Heart right ventricle (tissue), 16 donors: ENCODE data around the gene TOX2. TPM values are rescaled to one million over a fixed set of nuclear protein-coding genes. Genes with fewer than 3 reads are reported as not detected.

Experiments used
- ATAC-seq, 8 donors: fragments of 200-7000 bp; cut with Tn5 transposase; one replicate each; pipeline ENCODE4 v1.9.1; 2020; ENCODE audit warnings: mild to moderate bottlenecking in 8 of 8, moderate library complexity in 8 of 8, moderate number of reproducible peaks in 1 of 8
- DNase-seq, 2 donors: peaks; one replicate each; pipeline ENCODE4 v3.0.0-alpha.2; 2020
- H3K27ac ChIP-seq, 10 donors: fragments of 200-600 bp; sonication (generic) in 2 of 10; one replicate each; pipeline versions ENCODE4 v1.5.0 to v1.8.0; 2020 to 2022; ENCODE audit warnings: mild to moderate bottlenecking in 3 of 10
- H3K27me3 ChIP-seq, 7 donors: fragments of 200-600 bp; one replicate each; pipeline ENCODE4 v1.8.0; 2021 to 2022; ENCODE audit warnings: mild to moderate bottlenecking in 2 of 7
- H3K36me3 ChIP-seq, 9 donors: fragments of 200-600 bp; sonication (generic) in 1 of 9; one replicate each; pipeline versions ENCODE4 v1.5.0 to v1.8.0; 2020 to 2022; ENCODE audit warnings: mild to moderate bottlenecking in 2 of 9
- H3K4me1 ChIP-seq, 9 donors: fragments of 200-600 bp; sonication (generic) in 1 of 9; one replicate each; pipeline versions ENCODE4 v1.5.0 to v1.8.0; 2020 to 2022; ENCODE audit warnings: mild to moderate bottlenecking in 4 of 9
- H3K4me3 ChIP-seq, 10 donors: fragments of 200-600 bp; sonication (generic) in 2 of 10; one replicate each; pipeline versions ENCODE4 v1.5.0 to v1.8.0; 2020 to 2022; ENCODE audit warnings: mild to moderate bottlenecking in 7 of 10, moderate library complexity in 2 of 10
- H3K9me3 ChIP-seq, 11 donors: fragments of 200-600 bp in 10 of 11; sonication (generic) in 2 of 11; one replicate each; pipeline versions ENCODE4 v1.5.0 to v1.8.0; 2013 to 2022; ENCODE audit warnings: mild to moderate bottlenecking in 2 of 11, control low read depth in 1 of 11, moderate library complexity in 1 of 11
- CTCF ChIP-seq, 9 donors: fragments of 200-600 bp; sonication (generic) in 2 of 9; IDR thresholded peaks; one replicate each; pipeline versions ENCODE4 v1.5.0 to v1.8.0; 2021 to 2022; ENCODE audit warnings: antibody characterized with exemption in 9 of 9, mild to moderate bottlenecking in 5 of 9, moderate library complexity in 1 of 9
- WGBS, 2 donors: extraction: QIAGEN DNeasy Blood & Tissue Kit; methylation state at CpG; one replicate each; pipeline ENCODE4 v1.1.7; 2013; ENCODE audit warnings: inconsistent platforms in 1 of 2; 5-methylcytosine and 5-hydroxymethylcytosine counted together
- intact Hi-C, 10 donors: fragments of 100-400 bp; cut with DNase I; formaldehyde crosslinking; loops; one replicate each; pipeline versions ENCODE4 v1.11.1 to v1.14.2; 2022
- polyA plus RNA-seq, 2 donors: library from polyadenylated mRNA; stranded (reverse); fragments of 200-250 nt; gene quantifications; one replicate each; pipeline ENCODE4 v1.2.3, GENCODE V29; 2013
- total RNA-seq, 10 donors: library from RNA; stranded (reverse); fragmentation: NEBNext Ultra II Directional in 3 of 10; extraction: Animal tissue kit (Norgen Biotek cat#: 25700) in 3 of 10; gene quantifications; one replicate each; pipeline versions ENCODE4 v1.2.1 to v1.2.4, GENCODE V29; 2021 to 2023
- donor health status: Arrhythmogenic right ventricular cardiomyopathy.
- donor health status: ischemic (EF 13 %, LVEDD 7.1; RV severe dilation, severe dysfunction).
- donor health status: healthy with polysubstance abuse.
- donor health status: DM: no; HTN: yes; CAD: no.
- donor health status: DM: no; HTN: no; CAD: no.
- donor health status: ischemic (EF 25% LVEDD 6.9; RV normal size, moderate dysfunction).
- donor health status: ischemic (EF 25% LVEDD 5.7; RV mildly dilated, moderate dysfunction).
- donor health status: healthy.
- donor health status: DM: yes; HTN: yes; CAD: no.
- donor health status: Ischemic cardiomyopathy.
- donor health status: ischemic (EF 35%, LVEDD 5.7; RV mildly dilated, moderate dysfunction).
- donor health status: nonischemic (EF 11% LVEDD 7.7; RV severe dilation, severe dysfunction).
- donor health status: DM: yes; HTN: yes; CAD: no.
- donor health status: PGD.
- donor health status: ischemic (EF 29% LVEDD 5.4; RV normal size, mild dysfunction).
- donor health status: nonischemic (EF 23%, LVEDD 6.1; RV moderate dilation, normal function).

Gene TOX2
- total and polyA plus RNA-seq, 12 donors, result 0.25 to 2.0 (median 1.1) TPM

GRCh38 chr20:44073011-44073674 lies 158.5 kb downstream of the TOX2 start:
- H3K9me3 ChIP-seq, result no peaks in the 10 kb centered on the region
- no peak overlapping the region for H3K27ac ChIP-seq
- no peak for TF ChIP-seq CTCF (IDR thresholded peaks at IDR 0.05)
- peaks cover 0 to 6% (median 0%) of the 10 kb centered on the region in 7 donors for H3K27me3 ChIP-seq
- no peaks in the 10 kb centered on the region for H3K36me3 ChIP-seq
- no peak for ATAC-seq
- DNase-seq, result no peak
- WGBS, 2 donors, result 63 to 83% methylated on average over 16 of the region's 16 CpGs
- intact Hi-C loops, result loop anchor here in 2 of 10 donors (5.0 to 10.0 kb wide), 3 partner anchors 228 to 618 kb away; partner anchors contain the start of gene SRSF6 (in 1 of the 2)
- peaks cover 0 to 62% (median 5%) of the 10 kb centered on the region in 9 donors for H3K4me1 ChIP-seq
- no peak overlapping the region for H3K4me3 ChIP-seq

GRCh38 chr20:44073675-44074071 lies 159.0 kb downstream of the TOX2 start:
- Histone ChIP-seq H3K4me3 (no peak overlapping the region), H3K36me3 (no peaks in the 10 kb centered on the region), H3K27me3 (peaks cover 0 to 2% (median 0%) of the 10 kb centered on the region in 7 donors), H3K9me3 (no peaks in the 10 kb centered on the region), H3K27ac (peak overlapping the region in 1 of 10 donors; percentile 39), H3K4me1 (peaks cover 0 to 57% (median 5%) of the 10 kb centered on the region in 9 donors)
- DNase-seq, result no peak
- no peak for TF ChIP-seq CTCF (IDR thresholded peaks at IDR 0.05)
- no peak for ATAC-seq
- intact Hi-C loops, result loop anchor here in 2 of 10 donors (5.0 to 10.0 kb wide), 3 partner anchors 229 to 619 kb away; partner anchors contain the start of gene SRSF6 (in 1 of the 2)
- 74 to 83% methylated on average over 6 of the region's 6 CpGs for WGBS, 2 donors

GRCh38 chr20:44074252-44075151 lies 159.8 kb downstream of the TOX2 start:
- Histone ChIP-seq H3K36me3 (no peaks in the 10 kb centered on the region), H3K4me1 (peaks cover 0 to 49% (median 5%) of the 10 kb centered on the region in 9 donors), H3K9me3 (no peaks in the 10 kb centered on the region), H3K4me3 (no peak overlapping the region), H3K27ac (peak overlapping the region in 8 of 10 donors; percentile 29 to 68 (median 58)), H3K27me3 (no peaks in the 10 kb centered on the region)
- ATAC-seq, result peak; percentile 62 to 91 (median 84)
- DNase-seq, result peak; percentile 48 to 68
- WGBS, 2 donors, result 45 to 71% methylated on average over 12 of the region's 12 CpGs
- TF ChIP-seq CTCF (IDR thresholded peaks at IDR 0.05), result no peak
- intact Hi-C loops, result loop anchor here in 3 of 10 donors (5.0 to 10.0 kb wide), 4 partner anchors 230 to 620 kb away; partner anchors contain the start of gene SRSF6 (in 1 of the 3)
